HEK293 (cell line): ENCODE measurements around the gene EIF4B.

ENCODE experiments used
- CTCF ChIA-PET: fragments of 350-600 bp; formaldehyde crosslinking; extraction: SDS; loops from one replicate; lab custom pipeline; 2021; ENCODE audit warnings: antibody characterized with exemption; lab: Yijun Ruan, JAX
- POLR2A ChIA-PET: fragments of 300-600 bp; formaldehyde crosslinking; extraction: SDS; loops from one replicate; lab custom pipeline; 2020; ENCODE audit warnings: antibody characterized with exemption, inconsistent platforms; lab: Yijun Ruan, JAX
- H3K27ac ChIP-seq: fragments of 200-500 bp; sonication (Bioruptor generic); 2 replicates; pipeline ENCODE4 v1.5.1; 2014; ENCODE audit warnings: low read depth, low read length, control low read depth, inconsistent platforms; ENCODE audit errors: extremely low read depth
- H3K36me3 ChIP-seq, 2 experiments: fragments of 200-500 bp in 1 of 2; sonication (Bioruptor generic) in 1 of 2; 1 replicate in 1 of 2; 2 replicates in 1 of 2; pipeline ENCODE4 v1.5.1; 2014 to 2017; ENCODE audit warnings: inconsistent platforms in 2 of 2, low read length in 2 of 2; ENCODE audit not compliant: control insufficient read depth in 2 of 2, insufficient read depth in 1 of 2
- H3K4me1 ChIP-seq: fragments of 200-500 bp; sonication (Bioruptor generic); 2 replicates; pipeline ENCODE4 v1.5.1; 2014; ENCODE audit warnings: mild to moderate bottlenecking, low read length, inconsistent platforms; ENCODE audit not compliant: control insufficient read depth, insufficient read depth
- H3K4me3 ChIP-seq: 2 replicates; pipeline ENCODE4 v1.5.1; 2011; ENCODE audit warnings: low read depth, mild to moderate bottlenecking, control low read depth, low read length, moderate library complexity
- H3K9me3 ChIP-seq: fragments of 200-500 bp; sonication (Bioruptor generic); 2 replicates; pipeline ENCODE4 v1.5.1; 2014; ENCODE audit warnings: low read depth, low read length, inconsistent platforms; ENCODE audit not compliant: control insufficient read depth, insufficient read depth
- EGR2 ChIP-seq: fragments of 450-650 bp; formaldehyde crosslinking; IDR thresholded peaks from 2 replicates; pipeline ENCODE4 v1.5.1; 2016; ENCODE audit warnings: low read depth, missing biosample characterization, missing genetic modification characterization
- GLI4 ChIP-seq: fragments of 450-650 bp; formaldehyde crosslinking; IDR thresholded peaks from 2 replicates; pipeline ENCODE4 v1.5.1; 2016; ENCODE audit warnings: missing biosample characterization, missing genetic modification characterization
- GLIS1 ChIP-seq: fragments of 450-650 bp; formaldehyde crosslinking; IDR thresholded peaks from 2 replicates; pipeline ENCODE4 v1.5.1; 2016; ENCODE audit warnings: missing biosample characterization, missing genetic modification characterization
- KLF1 ChIP-seq: fragments of 450-650 bp; formaldehyde crosslinking; IDR thresholded peaks from 2 replicates; pipeline ENCODE4 v1.5.1; 2016; ENCODE audit warnings: missing biosample characterization, missing genetic modification characterization
- KLF7 ChIP-seq: fragments of 450-650 bp; formaldehyde crosslinking; IDR thresholded peaks from 2 replicates; pipeline ENCODE4 v1.5.1; 2016; ENCODE audit warnings: missing biosample characterization, missing genetic modification characterization, borderline replicate concordance
- MZF1 ChIP-seq: fragments of 450-650 bp; formaldehyde crosslinking; IDR thresholded peaks from 2 replicates; pipeline ENCODE4 v1.5.1; 2017; ENCODE audit warnings: missing biosample characterization, missing genetic modification characterization, borderline replicate concordance
- RBAK ChIP-seq: fragments of 450-650 bp; formaldehyde crosslinking; IDR thresholded peaks from 2 replicates; pipeline ENCODE4 v1.5.1; 2016; ENCODE audit warnings: missing biosample characterization, missing genetic modification characterization
- SP2 ChIP-seq: fragments of 450-650 bp; formaldehyde crosslinking; IDR thresholded peaks from 2 replicates; pipeline ENCODE4 v1.5.1; 2016; ENCODE audit warnings: missing biosample characterization, missing genetic modification characterization
- SP3 ChIP-seq: fragments of 450-650 bp; formaldehyde crosslinking; IDR thresholded peaks from 2 replicates; pipeline ENCODE4 v1.5.1; 2016; ENCODE audit warnings: missing biosample characterization, missing genetic modification characterization
- WT1 ChIP-seq: fragments of 450-650 bp; formaldehyde crosslinking; IDR thresholded peaks from 2 replicates; pipeline ENCODE4 v1.5.1; 2016; ENCODE audit warnings: missing biosample characterization, missing genetic modification characterization
- ZBTB8A ChIP-seq: fragments of 450-650 bp; formaldehyde crosslinking; IDR thresholded peaks from 2 replicates; pipeline ENCODE4 v1.5.1; 2016; ENCODE audit warnings: missing biosample characterization, missing genetic modification characterization
- ZFP3 ChIP-seq: fragments of 450-650 bp; formaldehyde crosslinking; IDR thresholded peaks from 2 replicates; pipeline ENCODE4 v1.5.1; 2016; ENCODE audit warnings: low read depth, missing biosample characterization, missing genetic modification characterization
- ZIC2 ChIP-seq: fragments of 450-650 bp; formaldehyde crosslinking; IDR thresholded peaks from 2 replicates; pipeline ENCODE4 v1.5.1; 2016; ENCODE audit warnings: missing biosample characterization, missing genetic modification characterization
- ZNF155 ChIP-seq: fragments of 450-650 bp; formaldehyde crosslinking; IDR thresholded peaks from 2 replicates; pipeline ENCODE4 v1.5.1; 2016; ENCODE audit warnings: missing biosample characterization, missing genetic modification characterization
- ZNF221 ChIP-seq: fragments of 450-650 bp; formaldehyde crosslinking; IDR thresholded peaks from 2 replicates; pipeline ENCODE4 v1.5.1; 2017; ENCODE audit warnings: missing biosample characterization, missing genetic modification characterization, borderline replicate concordance
- ZNF311 ChIP-seq: fragments of 450-650 bp; formaldehyde crosslinking; IDR thresholded peaks from 2 replicates; pipeline ENCODE4 v1.5.1; 2017; ENCODE audit warnings: missing biosample characterization, missing genetic modification characterization, borderline replicate concordance
- ZNF324 ChIP-seq: fragments of 450-650 bp; formaldehyde crosslinking; IDR thresholded peaks from 2 replicates; pipeline ENCODE4 v1.5.1; 2016; ENCODE audit warnings: missing biosample characterization, missing genetic modification characterization
- ZNF335 ChIP-seq: fragments of 450-650 bp; formaldehyde crosslinking; conservative IDR thresholded peaks from 2 replicates; pipeline ENCODE4 v1.5.1; 2016; ENCODE audit warnings: missing biosample characterization, missing genetic modification characterization
- ZNF341 ChIP-seq: fragments of 450-650 bp; formaldehyde crosslinking; IDR thresholded peaks from 2 replicates; pipeline ENCODE4; 2016; ENCODE audit warnings: low read depth, missing biosample characterization, missing genetic modification characterization
- ZNF394 ChIP-seq: fragments of 450-650 bp; formaldehyde crosslinking; IDR thresholded peaks from 2 replicates; pipeline ENCODE4 v1.5.1; 2016; ENCODE audit warnings: missing biosample characterization, missing genetic modification characterization, mild to moderate bottlenecking, moderate library complexity, borderline replicate concordance
- ZNF398 ChIP-seq: fragments of 450-650 bp; formaldehyde crosslinking; IDR thresholded peaks from 2 replicates; pipeline ENCODE4 v1.5.1; 2017; ENCODE audit warnings: missing biosample characterization, missing genetic modification characterization
- ZNF571 ChIP-seq: fragments of 450-650 bp; formaldehyde crosslinking; IDR thresholded peaks from 2 replicates; pipeline ENCODE4 v1.5.0; 2017; ENCODE audit warnings: missing biosample characterization, missing genetic modification characterization
- ZNF600 ChIP-seq: fragments of 450-650 bp; formaldehyde crosslinking; IDR thresholded peaks from 2 replicates; pipeline ENCODE4 v1.5.1; 2016; ENCODE audit warnings: missing biosample characterization, missing genetic modification characterization
- ZNF621 ChIP-seq: fragments of 450-650 bp; formaldehyde crosslinking; IDR thresholded peaks from 2 replicates; pipeline ENCODE4 v1.5.1; 2017; ENCODE audit warnings: missing biosample characterization, missing genetic modification characterization
- ZNF704 ChIP-seq: fragments of 450-650 bp; formaldehyde crosslinking; IDR thresholded peaks from 2 replicates; pipeline ENCODE4 v1.5.1; 2016; ENCODE audit warnings: missing biosample characterization, missing genetic modification characterization
- ZNF777 ChIP-seq: fragments of 450-650 bp; formaldehyde crosslinking; IDR thresholded peaks from 2 replicates; pipeline ENCODE4 v1.5.1; 2017; ENCODE audit warnings: missing biosample characterization, missing genetic modification characterization, borderline replicate concordance
- TF ChIP-seq, protein P1 (sequence below): fragments of 450-650 bp; formaldehyde crosslinking; IDR thresholded peaks from 2 replicates; pipeline ENCODE4 v1.5.1; 2016; ENCODE audit warnings: missing biosample characterization, missing genetic modification characterization
- TF ChIP-seq, protein P2 (sequence below): fragments of 450-650 bp; IDR thresholded peaks from 2 replicates; pipeline ENCODE4 v1.5.1; 2018; ENCODE audit warnings: missing biosample characterization, missing genetic modification characterization

EIF4B gene

GRCh38 chr12:53069621-53070410, 63.6 kb downstream of the EIF4B start:
- Histone ChIP-seq H3K36me3 (peaks cover 0 to 50% of the 10 kb centered on the region in 2 experiments; a peak in 2 of 3 replicates), H3K4me3 (no peak overlapping the region), H3K9me3 (no peaks in the 10 kb centered on the region), H3K4me1 (0 out of 2 replicates have a peak, but pooled peaks cover 2% of the 10 kb centered on the region), H3K27ac (no peak overlapping the region)
- ChIA-PET CTCF (interaction anchor here (0.7 to 11.5 kb wide), 3 partner anchors 11 to 348 kb away, joined by 3 to 264 read pairs (median 3); partner anchors contain the start of genes IGFBP6 and SOAT2), POLR2A (interaction anchor here (1.5 to 1.8 kb wide), 2 partner anchors 9 to 29 kb away, joined by 4 to 5 read pairs; partner anchors contain the start of gene SPRYD3)
- TF ChIP-seq MZF1 (no peak), KLF1 (tag by site-specific recombination) (peak; percentile 92)

- Histone ChIP-seq H3K4me3 (no peak overlapping the region), H3K9me3 (no peaks in the 10 kb centered on the region), H3K4me1 (0 out of 2 replicates have a peak, but pooled peaks cover 2% of the 10 kb centered on the region), H3K27ac (no peak overlapping the region), H3K36me3 (peaks cover 0 to 52% of the 10 kb centered on the region in 2 experiments; a peak in 2 of 3 replicates)
- POLR2A ChIA-PET = interaction anchor here (0.6 kb wide), 1 partner anchor 116 kb away, joined by 3 read pairs; no protein-coding TSS in a partner anchor
- CTCF ChIA-PET = interaction anchor here (11.5 kb wide), 1 partner anchor 29 kb away, joined by 264 read pairs; the partner anchor contains the start of genes IGFBP6 and SOAT2
- TF ChIP-seq KLF1 (tag by site-specific recombination) (peak; percentile 92), ZIC2 (tag by site-specific recombination) (peak; percentile 72), SP3 (tag by site-specific recombination) (peak; percentile 57), ZNF621 (no peak), ZNF571 (tag by site-specific recombination) (no peak), ZNF398 (tag by site-specific recombination) (peak; percentile 93), ZBTB8A (tag by site-specific recombination) (no peak), ZNF394 (no peak), ZNF704 (no peak), ZNF341 (tag by site-specific recombination) (peak; percentile 33), KLF7 (no peak), GLI4 (no peak), ZNF600 (tag by site-specific recombination) (peak; percentile 30; the same call in 1 of the 2 replicates), SP2 (peak; percentile 29; the same call in 1 of the 2 replicates), GLIS1 (tag by site-specific recombination) (peak; percentile 97), ZNF335 (tag by site-specific recombination) (peak; percentile 72), ZNF324 (tag by site-specific recombination) (no peak), RBAK (no peak), ZNF777 (tag by site-specific recombination) (no peak), WT1 (tag by site-specific recombination) (no peak), ZNF155 (tag by site-specific recombination) (no peak), ZNF221 (tag by site-specific recombination) (no peak), ZFP3 (tag by site-specific recombination) (no peak), EGR2 (tag by site-specific recombination) (peak; percentile 75), ZNF311 (tag by site-specific recombination) (no peak)
- TF ChIP-seq, protein P1, sequence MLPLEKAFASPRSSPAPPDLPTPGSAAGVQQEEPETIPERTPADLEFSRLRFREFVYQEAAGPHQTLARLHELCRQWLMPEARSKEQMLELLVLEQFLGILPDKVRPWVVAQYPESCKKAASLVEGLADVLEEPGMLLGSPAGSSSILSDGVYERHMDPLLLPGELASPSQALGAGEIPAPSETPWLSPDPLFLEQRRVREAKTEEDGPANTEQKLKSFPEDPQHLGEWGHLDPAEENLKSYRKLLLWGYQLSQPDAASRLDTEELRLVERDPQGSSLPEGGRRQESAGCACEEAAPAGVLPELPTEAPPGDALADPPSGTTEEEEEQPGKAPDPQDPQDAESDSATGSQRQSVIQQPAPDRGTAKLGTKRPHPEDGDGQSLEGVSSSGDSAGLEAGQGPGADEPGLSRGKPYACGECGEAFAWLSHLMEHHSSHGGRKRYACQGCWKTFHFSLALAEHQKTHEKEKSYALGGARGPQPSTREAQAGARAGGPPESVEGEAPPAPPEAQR (tag by site-specific recombination) = no peak
- TF ChIP-seq, protein P2, sequence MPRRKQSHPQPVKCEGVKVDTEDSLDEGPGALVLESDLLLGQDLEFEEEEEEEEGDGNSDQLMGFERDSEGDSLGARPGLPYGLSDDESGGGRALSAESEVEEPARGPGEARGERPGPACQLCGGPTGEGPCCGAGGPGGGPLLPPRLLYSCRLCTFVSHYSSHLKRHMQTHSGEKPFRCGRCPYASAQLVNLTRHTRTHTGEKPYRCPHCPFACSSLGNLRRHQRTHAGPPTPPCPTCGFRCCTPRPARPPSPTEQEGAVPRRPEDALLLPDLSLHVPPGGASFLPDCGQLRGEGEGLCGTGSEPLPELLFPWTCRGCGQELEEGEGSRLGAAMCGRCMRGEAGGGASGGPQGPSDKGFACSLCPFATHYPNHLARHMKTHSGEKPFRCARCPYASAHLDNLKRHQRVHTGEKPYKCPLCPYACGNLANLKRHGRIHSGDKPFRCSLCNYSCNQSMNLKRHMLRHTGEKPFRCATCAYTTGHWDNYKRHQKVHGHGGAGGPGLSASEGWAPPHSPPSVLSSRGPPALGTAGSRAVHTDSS = no peak
These were observed 64.7 kb downstream of the EIF4B start for GRCh38 chr12:53070877-53071492.
